ENCODE data around the gene BMPR1B. TPM values are rescaled to one million over a fixed set of nuclear protein-coding genes. Genes with fewer than 3 reads are reported as not detected.

Gene BMPR1B
- total RNA-seq, 2 experiments from 2014 or later: not detected

DNA sequence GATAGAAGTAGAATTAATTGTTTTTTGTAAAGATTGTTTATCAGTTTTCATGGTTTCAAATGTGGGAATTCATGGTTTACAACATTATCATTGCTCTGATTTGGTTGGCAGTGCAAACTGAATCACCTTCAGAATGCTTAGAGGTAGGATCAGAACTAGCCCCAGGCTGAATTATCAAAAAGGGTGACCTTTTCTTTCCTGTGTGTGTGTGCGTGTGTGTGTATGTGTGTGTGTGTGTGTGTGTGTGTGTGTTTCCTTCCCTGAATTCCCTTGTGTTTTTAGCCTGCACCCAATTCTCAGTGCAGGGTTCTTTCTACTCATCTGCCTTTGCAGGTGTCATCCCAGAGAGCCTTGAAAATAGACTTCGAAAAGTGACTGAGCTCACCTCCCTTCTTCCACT is 125.0 kb downstream of the BMPR1B start:
- DNase-seq: no peak
- CTCF ChIA-PET: no interaction called here

GRCh38 chr4:94887027-94887426 is 129.3 kb downstream of the BMPR1B start:
- no peak for ATAC-seq
- no peaks in the 10 kb centered on the region for H3K36me3 Mint-ChIP-seq (ENCODE audit: low read depth)

More for the DNA sequence above, 125.0 kb downstream of the BMPR1B start:
- intact Hi-C loops (cut with micrococcal nuclease): no loop called here
- Mint-ChIP-seq H3K4me3 (no peak overlapping the region), H3K4me1 (ENCODE audit: low read depth) (no peaks in the 10 kb centered on the region), H3K9me3 (no peaks in the 10 kb centered on the region), H3K36me3 (ENCODE audit: low read depth) (no peaks in the 10 kb centered on the region), H3K27ac (no peak overlapping the region), H3K27me3 (no peaks in the 10 kb centered on the region)
- ATAC-seq: no peak
- POLR2A ChIA-PET: no interaction called here
- no peak for TF ChIP-seq CTCF (IDR thresholded peaks at IDR 0.05)

DNA sequence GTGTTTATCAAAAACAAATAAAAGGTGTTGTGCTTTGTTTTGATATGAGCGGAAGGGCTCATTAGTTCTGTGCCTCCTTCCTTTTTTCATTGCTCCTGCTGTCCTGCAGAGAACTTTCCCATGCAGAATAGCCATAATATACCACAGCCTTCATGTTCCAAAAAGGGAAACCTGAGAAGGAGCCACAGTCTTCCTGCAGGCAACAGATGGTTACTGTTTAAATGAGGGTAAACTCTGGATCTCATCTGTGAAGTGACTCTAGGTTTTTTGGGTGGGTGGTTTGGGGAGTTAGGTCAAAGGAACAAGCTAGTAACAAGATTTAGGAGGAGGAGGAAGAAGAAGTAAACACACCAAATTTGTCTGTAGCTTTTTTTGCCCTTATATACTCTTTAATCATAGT is 131.8 kb downstream of the BMPR1B start:
- ATAC-seq: no peak
- POLR2A ChIA-PET: interaction anchor here (0.6 kb wide), 1 partner anchor 403 kb away, joined by 3 read pairs; no protein-coding TSS in a partner anchor
- H3K27ac Mint-ChIP-seq: no peak overlapping the region

More at GRCh38 chr4:94887027-94887426, 129.3 kb downstream of the BMPR1B start:
- no peak overlapping the region for H3K27ac Mint-ChIP-seq
- TF ChIP-seq CTCF (IDR thresholded peaks at IDR 0.05): no peak
- CTCF ChIA-PET: no interaction called here
- H3K4me3 Mint-ChIP-seq: no peak overlapping the region
- DNase-seq: no peak
- intact Hi-C loops (cut with micrococcal nuclease): no loop called here
- POLR2A ChIA-PET: no interaction called here
- H3K9me3 Mint-ChIP-seq: no peaks in the 10 kb centered on the region
- no peaks in the 10 kb centered on the region for H3K27me3 Mint-ChIP-seq
- H3K4me1 Mint-ChIP-seq (ENCODE audit: low read depth): no peaks in the 10 kb centered on the region

GRCh38 chr4:94889946-94890345 is 132.2 kb downstream of the BMPR1B start:
- Mint-ChIP-seq H3K27ac (no peak overlapping the region), H3K27me3 (no peaks in the 10 kb centered on the region), H3K9me3 (no peaks in the 10 kb centered on the region), H3K36me3 (ENCODE audit: low read depth) (no peaks in the 10 kb centered on the region), H3K4me3 (no peak overlapping the region), H3K4me1 (ENCODE audit: low read depth) (no peaks in the 10 kb centered on the region)
- intact Hi-C loops (cut with micrococcal nuclease): no loop called here
- TF ChIP-seq CTCF (IDR thresholded peaks at IDR 0.05): no peak
- ChIA-PET POLR2A (interaction anchor here (0.6 kb wide), 1 partner anchor 403 kb away, joined by 3 read pairs; no protein-coding TSS in a partner anchor), CTCF (interaction anchor here (1.4 kb wide), 1 partner anchor 11 kb away, joined by 3 read pairs; no protein-coding TSS in a partner anchor)
- no peak for DNase-seq
- no peak for ATAC-seq

More for the DNA sequence above, 131.8 kb downstream of the BMPR1B start:
- Mint-ChIP-seq H3K36me3 (ENCODE audit: low read depth) (no peaks in the 10 kb centered on the region), H3K27me3 (no peaks in the 10 kb centered on the region), H3K4me3 (no peak overlapping the region), H3K4me1 (ENCODE audit: low read depth) (no peaks in the 10 kb centered on the region), H3K9me3 (no peaks in the 10 kb centered on the region)
- TF ChIP-seq CTCF (IDR thresholded peaks at IDR 0.05): no peak
- intact Hi-C loops (cut with micrococcal nuclease): no loop called here
- DNase-seq: no peak
- CTCF ChIA-PET: interaction anchor here (1.4 kb wide), 1 partner anchor 12 kb away, joined by 3 read pairs; no protein-coding TSS in a partner anchor

DNA sequence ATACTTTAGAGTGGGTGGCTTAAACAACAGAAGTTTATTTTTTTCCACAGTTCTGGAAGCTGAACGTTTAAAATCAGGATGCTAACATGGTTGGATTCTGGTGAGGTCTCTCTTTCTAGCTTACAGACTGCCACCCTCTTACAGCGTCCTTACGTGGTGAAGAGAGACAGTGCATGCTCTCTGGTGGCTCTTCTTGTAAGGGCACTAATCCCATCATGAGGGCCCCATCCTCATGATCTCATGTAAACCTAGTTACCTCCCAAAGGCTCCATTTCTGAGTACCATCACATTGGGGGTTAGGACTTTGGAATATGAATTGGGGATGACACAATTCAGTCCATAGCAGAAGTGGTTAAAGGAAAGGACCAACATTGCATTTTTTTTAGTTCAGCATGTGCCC is 132.8 kb downstream of the BMPR1B start:
- Mint-ChIP-seq H3K4me3 (no peak overlapping the region), H3K36me3 (ENCODE audit: low read depth) (no peaks in the 10 kb centered on the region), H3K27me3 (no peaks in the 10 kb centered on the region), H3K9me3 (no peaks in the 10 kb centered on the region), H3K4me1 (ENCODE audit: low read depth) (no peaks in the 10 kb centered on the region), H3K27ac (no peak overlapping the region)
- DNase-seq (no peak), ATAC-seq (no peak)
- ChIA-PET CTCF (no interaction called here), POLR2A (no interaction called here)
- no peak for TF ChIP-seq CTCF (IDR thresholded peaks at IDR 0.05)
- intact Hi-C loops (cut with micrococcal nuclease): no loop called here
